NCI-H345 treated with DMSO at 0.1 percent for 48 hours (cell line): Measurements from ENCODE around the gene NOLC1.
A peak's percentile ranks its signal among the peaks of the same experiment; 100 is the strongest.

Experiments used
- DNase-seq: peaks from one replicate; lab custom pipeline; 2025; ENCODE audit not compliant: unreplicated experiment; lab: John Stamatoyannopoulos, UW

The NOLC1 gene

DNA sequence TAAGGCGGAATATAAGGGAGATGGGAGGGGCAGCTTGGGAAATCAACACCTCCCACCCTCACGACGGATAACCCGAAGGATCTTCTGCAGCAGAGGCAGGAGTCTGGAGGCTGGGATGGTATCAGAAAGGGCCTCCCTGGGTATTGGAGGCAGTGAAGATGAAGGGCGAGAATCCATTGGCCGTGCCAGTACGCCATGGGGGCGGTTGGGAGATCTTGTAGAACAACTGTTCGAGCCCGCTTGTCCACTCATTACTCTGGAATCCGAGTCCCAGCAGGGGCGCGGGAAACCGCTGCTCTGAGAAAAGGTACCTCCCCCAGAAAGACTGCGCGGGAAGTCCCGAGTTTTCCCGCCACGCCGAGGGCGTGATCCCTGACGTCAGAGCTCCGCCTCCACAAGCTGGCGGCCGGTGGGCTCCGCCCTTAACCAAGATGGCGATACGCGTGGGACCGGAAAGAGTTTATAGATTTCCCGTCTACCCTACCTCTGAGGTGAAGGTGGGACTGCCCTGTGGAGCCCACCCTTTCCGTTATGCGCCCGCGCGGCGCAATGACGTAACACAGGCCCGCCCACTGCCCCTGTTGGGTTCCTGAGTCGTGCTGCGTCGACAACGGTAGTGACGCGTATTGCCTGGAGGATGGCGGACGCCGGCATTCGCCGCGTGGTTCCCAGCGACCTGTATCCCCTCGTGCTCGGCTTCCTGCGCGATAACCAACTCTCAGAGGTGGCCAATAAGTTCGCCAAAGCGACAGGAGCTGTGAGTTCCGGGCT lies at the start of gene NOLC1:
TSS of gene NOLC1 (plus strand) at position 616 of the 771 bp plus-strand sequence. CDS start at position 638, 22 bp downstream.
- peak; percentile 89 for DNase-seq

GRCh38 chr10:102102421-102102820 lies 49.8 kb upstream of the NOLC1 start:
- DNase-seq = no peak

- no peak for DNase-seq
Observed at GRCh38 chr10:102106998-102107397, 45.2 kb upstream of the NOLC1 start.

- DNase-seq = no peak
Observed at GRCh38 chr10:102109166-102110116, 42.7 kb upstream of the NOLC1 start.

- no peak for DNase-seq
Observed at GRCh38 chr10:102111276-102111675, 40.9 kb upstream of the NOLC1 start.

- DNase-seq = no peak
Observed at GRCh38 chr10:102112210-102112817, 39.9 kb upstream of the NOLC1 start.

DNA sequence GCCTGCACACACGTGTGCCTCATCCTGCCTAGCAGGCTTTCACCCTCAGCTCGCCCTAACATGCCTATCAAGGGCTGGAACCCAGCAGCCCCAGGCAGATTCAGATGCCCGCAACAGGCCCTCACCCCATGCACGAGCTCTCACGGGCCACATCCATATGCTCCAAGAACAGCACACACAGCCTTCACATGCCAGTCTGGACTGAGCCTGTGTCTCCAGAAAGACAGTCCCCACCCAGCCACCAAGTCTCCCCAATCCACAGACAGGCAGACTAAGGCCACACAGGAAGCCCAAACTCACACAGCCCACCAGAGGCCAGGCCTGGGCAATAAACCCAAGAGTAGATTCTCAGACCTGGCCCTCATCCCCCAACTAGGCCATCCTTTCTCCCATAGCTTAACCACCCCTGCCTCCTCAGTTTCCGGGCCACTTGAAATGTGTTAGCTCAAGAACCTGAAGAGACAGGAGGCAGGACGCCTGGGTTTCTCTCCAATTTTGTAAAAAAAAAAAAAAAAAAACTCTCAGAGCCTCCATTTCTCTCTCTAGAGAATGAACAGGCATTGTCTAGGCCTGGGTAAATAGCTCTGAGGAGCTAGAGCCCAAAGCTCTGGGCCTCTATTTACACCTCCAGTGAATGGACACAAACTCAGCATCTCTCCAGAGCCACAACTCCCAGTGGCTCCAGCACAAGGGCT lies 38.8 kb upstream of the NOLC1 start:
- DNase-seq = no peak

- DNase-seq = no peak
Observed at GRCh38 chr10:102113956-102114857, 38.0 kb upstream of the NOLC1 start.

- DNase-seq = peak; percentile 43
Observed at GRCh38 chr10:102114861-102115618, 37.1 kb upstream of the NOLC1 start.

DNA sequence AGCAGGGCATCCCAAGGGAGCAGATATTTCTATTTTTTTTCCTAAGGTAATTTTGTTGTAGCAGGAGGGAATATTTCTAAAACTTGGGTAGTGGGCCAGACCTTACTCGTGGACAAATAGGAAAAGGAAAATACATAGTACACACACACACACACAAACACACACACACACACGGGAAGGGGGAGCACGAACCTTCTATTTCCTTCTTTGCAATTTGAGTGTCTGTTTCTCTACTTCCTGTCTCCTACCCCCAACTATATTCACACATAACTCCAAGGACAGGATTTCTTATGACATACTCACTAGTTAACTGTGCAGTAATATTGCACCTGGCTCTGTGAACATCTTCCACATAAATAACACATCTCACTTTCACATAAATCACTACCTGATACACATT lies 36.4 kb upstream of the NOLC1 start:
- no peak for DNase-seq

- DNase-seq = no peak
Observed at GRCh38 chr10:102116656-102117055, 35.5 kb upstream of the NOLC1 start.

- peak; percentile 47 for DNase-seq
Observed at GRCh38 chr10:102117391-102118159, 34.6 kb upstream of the NOLC1 start.

DNA sequence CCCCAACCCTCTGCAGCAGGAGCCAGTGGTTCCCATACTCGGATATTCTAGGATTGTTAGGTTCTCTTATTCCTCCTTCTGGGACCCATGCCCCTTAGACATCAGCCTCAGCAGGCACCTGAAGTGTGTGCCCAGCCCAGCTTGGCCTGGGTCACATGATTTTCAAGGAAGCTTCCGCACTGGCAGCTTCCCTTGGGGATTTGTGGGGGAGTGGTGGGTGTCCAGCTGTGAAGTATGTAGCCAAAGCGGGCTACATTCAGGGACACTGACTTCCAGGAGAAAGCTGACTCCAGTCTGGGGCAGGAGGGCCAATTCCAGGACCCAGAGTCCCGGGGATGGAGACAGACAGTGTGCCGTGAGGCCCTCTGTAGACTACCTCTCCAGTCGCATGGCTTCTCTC lies 33.3 kb upstream of the NOLC1 start:
- DNase-seq = no peak

- DNase-seq = no peak
Observed at GRCh38 chr10:102119417-102120141, 32.6 kb upstream of the NOLC1 start.

- DNase-seq = no peak
Observed at GRCh38 chr10:102120142-102120990, 31.8 kb upstream of the NOLC1 start, which contains the start of gene LDB1. Gene LDB1, minus strand, starts transcription at chr10:102120368. Its CDS starts 258 bp downstream, at chr10:102120110.

DNA sequence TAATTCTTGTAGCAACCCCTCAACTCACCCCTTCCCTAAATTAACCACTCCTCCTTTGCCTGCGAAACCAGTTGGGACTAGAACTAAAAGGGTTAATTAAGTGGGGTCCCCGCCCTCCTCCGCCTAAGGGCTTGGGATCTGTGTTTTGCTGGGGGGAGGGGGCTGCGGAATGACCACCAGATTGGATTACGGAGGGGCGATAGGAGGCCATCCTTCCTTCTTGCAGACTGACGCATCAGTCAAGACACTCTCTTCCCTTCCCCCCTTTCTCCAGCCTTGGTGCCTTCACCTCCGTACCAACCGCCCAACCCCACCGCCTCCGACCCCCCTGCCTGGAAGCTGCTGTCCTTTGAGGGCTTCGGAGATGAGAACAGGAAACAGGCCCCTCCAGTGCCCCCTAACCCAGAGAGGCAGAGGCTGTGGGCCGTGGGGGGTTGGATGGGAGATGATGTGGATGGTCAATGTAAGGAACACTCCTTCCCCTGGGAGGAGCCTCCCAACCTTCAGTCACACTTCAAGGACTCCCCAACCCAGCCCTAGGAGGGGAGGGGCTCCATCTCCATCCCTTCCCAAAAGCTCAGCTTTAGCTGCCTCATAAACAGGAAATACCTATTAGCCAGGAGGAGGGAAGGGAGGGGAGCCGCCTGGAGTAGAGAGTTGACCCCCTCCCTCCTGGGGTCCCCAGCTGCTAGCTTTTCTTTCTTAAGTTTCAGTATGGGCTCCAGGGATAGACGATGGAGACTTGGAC lies 31.0 kb upstream of the NOLC1 start:
- DNase-seq = no peak
